DMS153 (cell line): ENCODE measurements around the gene WDR87.

Source experiments
- DNase-seq: peaks from one replicate; lab custom pipeline; 2025; lab: John Stamatoyannopoulos, UW

The WDR87 gene

GRCh38 chr19:37905946-37906868 lies at the start of gene WDR87:
WDR87 (minus strand) TSS chr19:37906594; CDS start chr19:37898239, 8,355 bp downstream.
- DNase-seq = peak; percentile 58

DNA sequence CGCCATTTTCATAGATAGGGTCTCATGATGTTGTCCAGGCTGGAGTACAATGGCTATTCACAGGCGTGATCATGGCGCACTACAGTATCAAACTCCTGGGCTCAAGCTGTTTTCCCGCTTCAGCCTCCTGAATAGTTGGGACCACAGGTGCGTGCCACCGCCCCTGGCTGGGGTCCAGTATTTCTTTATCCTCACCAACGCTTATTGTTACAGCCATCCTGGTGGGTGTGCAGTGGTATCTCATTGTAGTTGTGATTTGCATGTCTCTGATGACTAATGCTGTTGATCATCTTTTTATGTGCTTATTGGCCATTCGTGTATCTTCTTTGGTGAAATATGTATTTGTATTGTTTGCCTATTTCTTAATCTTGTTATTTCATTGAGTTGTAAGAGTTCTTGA lies 49.6 kb upstream of the WDR87 start:
- DNase-seq = peak; percentile 31

GRCh38 chr19:37954421-37954874 lies 48.1 kb upstream of the WDR87 start:
- DNase-seq = no peak

- no peak for DNase-seq
These were observed 47.5 kb upstream of the WDR87 start for GRCh38 chr19:37953918-37954303.

- DNase-seq = no peak
These were observed 47.0 kb upstream of the WDR87 start for GRCh38 chr19:37953171-37953917.

- DNase-seq = no peak
These were observed 45.4 kb upstream of the WDR87 start for GRCh38 chr19:37951816-37952210.

DNA sequence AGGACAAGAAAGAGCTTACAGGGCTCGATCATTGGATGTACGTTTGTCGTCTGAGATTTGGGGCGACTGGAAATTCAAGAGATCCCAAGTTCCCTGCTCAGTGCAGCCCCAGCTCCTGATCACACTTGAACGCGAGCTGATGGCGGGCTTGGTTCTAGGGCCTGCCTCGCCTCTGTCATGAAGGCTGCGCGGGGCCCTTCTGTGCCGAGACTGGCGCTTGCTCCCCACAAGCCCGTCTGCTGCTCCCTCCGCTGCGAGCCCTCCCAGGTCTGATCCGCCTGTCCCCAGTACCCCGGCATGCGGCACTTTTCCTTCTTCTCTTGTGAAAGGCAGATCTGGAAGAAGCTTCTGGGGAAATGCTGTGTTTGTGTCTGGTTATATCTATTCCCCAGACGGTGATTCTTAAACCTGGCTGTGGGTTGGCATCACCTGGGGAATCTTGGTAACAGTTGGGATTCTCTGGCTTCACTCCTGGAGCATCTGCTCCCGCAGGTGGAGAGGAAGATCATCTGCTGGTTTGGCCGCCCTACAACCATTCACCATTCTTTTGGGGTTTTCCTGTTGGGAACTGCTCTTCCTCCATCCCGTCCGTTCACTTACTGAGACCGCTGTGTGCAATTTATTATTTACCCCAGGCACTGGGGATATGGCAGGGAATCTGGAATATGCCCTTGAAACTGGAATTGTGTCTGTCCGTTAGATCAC lies 44.2 kb upstream of the WDR87 start:
- DNase-seq = no peak

GRCh38 chr19:37948362-37948761 lies 42.0 kb upstream of the WDR87 start:
- DNase-seq = no peak

- DNase-seq = no peak
These were observed 41.4 kb upstream of the WDR87 start for GRCh38 chr19:37947778-37948177.

DNA sequence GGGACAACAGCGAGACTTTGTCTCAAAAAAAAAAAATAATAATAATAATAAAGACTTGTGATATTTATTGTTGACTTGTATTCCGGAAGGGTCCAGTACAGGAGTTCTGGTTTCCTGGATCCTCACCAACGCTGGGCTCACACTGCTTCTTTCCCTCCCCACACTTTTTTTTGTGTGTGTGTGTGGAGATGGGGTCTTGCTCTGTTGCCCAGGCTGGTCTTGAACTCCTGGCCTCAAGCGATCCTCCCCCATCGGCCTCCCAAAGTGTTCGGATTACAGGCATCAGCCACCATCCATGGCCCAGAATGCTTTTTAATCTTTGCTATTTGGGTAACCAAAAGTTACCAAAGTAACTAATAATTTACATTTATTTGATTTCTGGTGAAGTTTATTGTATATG lies 39.7 kb upstream of the WDR87 start:
- DNase-seq = no peak

GRCh38 chr19:37943480-37943879 lies 37.1 kb upstream of the WDR87 start:
- no peak for DNase-seq

DNA sequence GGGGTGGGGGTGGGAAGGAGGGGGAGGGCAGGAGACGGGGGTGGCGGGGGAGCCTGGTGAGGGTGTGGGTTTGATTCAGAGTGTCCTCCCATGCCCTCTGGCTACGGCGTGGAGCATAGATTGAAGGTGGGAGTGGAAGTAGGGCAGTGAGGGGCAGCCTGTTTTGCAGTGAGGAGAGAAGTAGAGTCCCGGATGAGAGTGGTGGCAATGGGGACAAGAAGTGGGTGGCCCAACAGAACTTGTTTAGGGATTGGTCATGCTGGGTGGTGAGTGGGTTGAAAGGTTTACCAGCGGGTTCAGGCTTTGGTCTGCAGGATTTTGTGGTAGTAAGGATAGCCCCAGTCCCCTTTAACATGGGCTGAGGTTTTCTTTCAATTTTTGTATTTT lies 36.1 kb upstream of the WDR87 start:
- no peak for DNase-seq

GRCh38 chr19:37941782-37942515 lies 35.6 kb upstream of the WDR87 start:
- peak; percentile 52 for DNase-seq

GRCh38 chr19:37938353-37938752 lies 32.0 kb upstream of the WDR87 start:
- no peak for DNase-seq

GRCh38 chr19:37936886-37937285 lies 30.5 kb upstream of the WDR87 start:
- no peak for DNase-seq

DNA sequence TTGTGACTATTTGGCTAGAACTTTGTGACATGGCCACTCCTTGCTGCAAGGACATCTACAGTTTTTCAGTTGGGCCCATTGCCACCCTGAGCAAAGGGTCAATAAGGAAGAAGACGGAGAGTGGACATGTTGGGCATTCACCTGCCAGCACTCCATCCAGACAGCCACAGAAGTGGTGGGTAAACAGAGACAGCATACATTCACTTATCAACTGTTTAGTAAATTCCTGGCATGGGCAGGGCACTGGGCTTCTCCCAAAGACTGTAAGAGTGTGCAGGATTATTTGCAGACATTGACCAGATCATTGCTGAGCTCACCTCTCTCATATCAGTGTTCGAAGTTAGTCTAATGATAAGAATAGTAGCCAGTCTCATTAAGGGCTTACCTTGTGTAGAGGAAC lies 29.8 kb upstream of the WDR87 start:
- no peak for DNase-seq

DNA sequence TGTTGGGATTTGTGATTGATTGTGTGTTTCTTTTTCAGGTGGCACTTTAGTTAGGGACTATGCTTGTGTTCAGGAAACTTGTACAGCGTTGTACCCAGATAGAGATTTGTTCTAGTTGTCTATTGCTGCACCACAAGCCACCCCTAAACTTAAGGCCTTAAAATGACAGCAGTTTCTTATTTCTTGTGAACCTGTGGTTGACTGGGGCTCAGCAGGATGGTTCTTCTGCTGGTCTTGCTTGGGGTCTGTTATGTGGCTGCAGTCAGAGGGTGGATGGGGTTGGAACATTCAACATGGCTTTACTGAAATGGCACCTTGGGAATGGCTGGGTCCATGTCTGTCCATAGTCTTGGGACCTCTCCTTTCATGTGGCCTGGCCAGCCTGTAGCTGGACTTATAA lies 28.9 kb upstream of the WDR87 start:
- DNase-seq = no peak

GRCh38 chr19:37933937-37934358 lies 27.6 kb upstream of the WDR87 start:
- DNase-seq = peak; percentile 6

DNA sequence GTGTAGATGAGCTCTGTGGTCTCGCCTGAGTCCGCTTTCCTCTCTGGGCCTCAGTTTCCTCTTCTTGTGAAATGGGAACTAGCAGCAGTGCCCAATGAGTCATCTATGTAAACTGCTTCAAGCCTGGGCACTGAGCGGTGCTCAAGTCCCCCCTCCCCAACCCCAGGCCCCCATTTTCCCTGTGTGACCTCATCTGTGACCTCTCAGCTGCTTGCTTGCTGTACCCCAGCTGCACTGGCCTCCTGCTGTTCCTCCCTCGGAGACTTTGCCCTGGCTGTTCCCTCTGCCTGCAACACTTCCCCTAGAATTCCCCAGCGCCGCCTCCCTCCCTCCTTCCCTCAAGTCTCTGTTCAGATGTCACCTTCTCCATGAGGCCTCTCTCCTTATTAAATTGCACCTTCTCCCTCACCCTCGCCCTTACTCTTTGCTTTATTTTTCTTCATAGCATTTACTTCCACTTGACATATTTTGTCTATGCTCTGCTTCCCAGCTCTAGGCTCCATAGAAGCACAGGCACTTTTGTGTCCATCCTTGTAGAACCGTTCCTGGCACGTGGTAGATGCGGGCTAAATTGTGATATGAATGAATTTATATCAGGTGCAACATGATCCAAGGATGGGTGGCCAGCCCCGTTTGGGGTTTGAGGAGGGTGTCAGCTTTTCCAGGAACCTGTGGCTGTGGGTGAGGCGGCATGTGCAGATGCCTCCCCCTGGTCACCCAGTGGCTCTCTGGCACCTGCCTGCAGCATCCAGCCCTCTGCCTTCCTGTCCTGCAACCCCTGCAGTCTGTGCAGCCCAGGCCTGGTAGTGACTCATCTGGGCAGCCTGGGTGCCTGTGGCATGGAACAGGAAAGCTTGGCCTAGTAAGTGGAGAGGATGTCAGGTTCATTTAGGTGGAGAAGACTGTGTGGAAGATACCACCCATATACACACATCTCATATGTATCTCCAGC lies 26.9 kb upstream of the WDR87 start:
- peak; percentile 8 for DNase-seq

GRCh38 chr19:37931881-37932655 lies 25.7 kb upstream of the WDR87 start:
- DNase-seq = peak; percentile 93
